Activated CD4-positive, alpha-beta T cell treated with anti-CD3 and anti-CD28 coated beads, Interleukin-2, amount 10 ng/mL, durations not matched to agents 24 days and 14 days (primary cell): ENCODE results near the gene RIC1. TPM values are rescaled to one million over a fixed set of nuclear protein-coding genes. Genes with fewer than 3 reads are reported as not detected.
"Not testable (repeated sequence)": the region's sequence is repeated elsewhere in the genome, so short reads cannot be mapped to it uniquely, and the experiment has no call there.

ENCODE experiments used
- DNase-seq: peaks from one replicate; pipeline ENCODE4 v3.0.0; 2022
- H3K27ac Mint-ChIP-seq: one replicate; pipeline ENCODE4 v1.8.0; 2022; ENCODE audit warnings: mild to moderate bottlenecking, mixed read lengths
- H3K27me3 Mint-ChIP-seq: one replicate; pipeline ENCODE4 v1.8.0; 2022; ENCODE audit warnings: mixed read lengths
- H3K36me3 Mint-ChIP-seq: one replicate; pipeline ENCODE4 v1.8.0; 2022; ENCODE audit warnings: low read depth, mild to moderate bottlenecking, mixed read lengths
- H3K4me1 Mint-ChIP-seq: one replicate; pipeline ENCODE4 v1.8.0; 2021; ENCODE audit warnings: mixed read lengths
- H3K4me3 Mint-ChIP-seq: one replicate; pipeline ENCODE4 v1.8.0; 2022; ENCODE audit warnings: mild to moderate bottlenecking, moderate library complexity, mixed read lengths
- H3K9me3 Mint-ChIP-seq: one replicate; pipeline ENCODE4 v1.8.0; 2021; ENCODE audit warnings: mixed read lengths
- intact Hi-C: fragments of 100-400 bp; cut with micrococcal nuclease; formaldehyde crosslinking; loops from one replicate; pipeline ENCODE4 v1.15.1; 2023
- total RNA-seq: library from RNA; stranded (reverse); gene quantifications from 2 replicates; pipeline ENCODE4 v1.2.3, GENCODE V29; 2022

Gene RIC1
- total RNA-seq, 1 donor from 2014 or later, result 20.2 TPM

DNA sequence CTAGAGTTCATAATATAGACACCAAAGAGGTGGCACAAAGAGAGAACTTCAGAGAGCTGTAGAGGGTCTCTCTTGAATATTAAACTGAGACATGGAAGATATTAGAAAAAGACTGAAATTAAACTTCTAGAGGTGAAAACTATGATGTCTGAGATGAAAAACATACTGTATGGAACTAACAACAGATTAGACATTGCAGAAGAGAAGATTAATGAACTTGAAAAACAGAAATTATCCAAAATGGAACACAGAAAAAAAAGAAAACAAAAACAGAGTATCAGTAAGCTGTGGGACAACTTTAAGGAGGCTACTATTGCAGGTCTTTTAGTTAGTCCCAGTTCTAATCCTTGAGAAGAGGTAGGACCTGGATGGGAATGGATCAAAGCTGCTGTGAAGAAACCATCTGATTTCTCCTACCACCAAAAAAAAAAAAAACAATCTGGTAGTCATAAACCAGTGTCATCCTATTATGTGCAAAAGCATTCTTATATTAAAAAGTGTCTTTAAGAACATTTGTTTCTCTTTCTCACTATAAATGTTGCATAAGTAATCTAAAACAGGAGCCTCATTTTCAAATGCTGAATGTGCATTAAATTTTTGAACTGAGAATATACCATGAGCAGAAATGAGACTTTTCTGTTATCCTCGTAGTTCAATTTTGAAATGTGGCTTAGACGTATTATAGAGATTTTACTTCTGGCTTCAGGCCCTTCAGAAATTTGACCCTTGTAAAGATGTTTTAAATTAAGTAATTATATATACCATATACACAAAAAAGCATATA is 107.8 kb downstream of the RIC1 start:
- H3K27ac Mint-ChIP-seq, result no peak overlapping the region
- no peaks in the 10 kb centered on the region for H3K9me3 Mint-ChIP-seq
- intact Hi-C loops, result no loop called here
- H3K27me3 Mint-ChIP-seq, result no peaks in the 10 kb centered on the region
- DNase-seq, result no peak
- no peaks in the 10 kb centered on the region for H3K4me1 Mint-ChIP-seq
- H3K36me3 Mint-ChIP-seq, result peaks cover 34% of the 10 kb centered on the region
- no peak overlapping the region for H3K4me3 Mint-ChIP-seq

DNA sequence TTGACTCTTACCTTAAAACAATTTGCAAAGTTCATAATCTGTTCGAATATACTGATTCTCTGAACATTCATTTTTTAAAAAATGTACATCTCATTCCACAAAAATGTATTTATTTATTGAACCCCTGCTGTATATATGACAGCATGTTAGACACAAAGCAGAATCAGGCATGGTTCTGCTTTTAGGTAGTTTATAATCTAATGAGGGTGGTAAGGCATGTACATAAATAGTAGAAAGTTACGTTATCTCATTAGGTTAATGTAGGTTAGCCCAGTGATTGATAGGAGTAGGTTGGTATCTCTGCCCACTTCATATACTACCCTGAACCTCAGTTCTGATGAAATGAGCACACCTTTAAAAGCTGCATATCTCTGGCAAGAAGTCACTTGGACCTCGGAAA is 114.2 kb downstream of the RIC1 start:
- Mint-ChIP-seq H3K27ac (no peak overlapping the region), H3K27me3 (no peaks in the 10 kb centered on the region), H3K4me3 (no peak overlapping the region), H3K36me3 (peaks cover 57% of the 10 kb centered on the region), H3K4me1 (no peaks in the 10 kb centered on the region), H3K9me3 (no peaks in the 10 kb centered on the region)
- intact Hi-C loops, result no loop called here
- no peak for DNase-seq

DNA sequence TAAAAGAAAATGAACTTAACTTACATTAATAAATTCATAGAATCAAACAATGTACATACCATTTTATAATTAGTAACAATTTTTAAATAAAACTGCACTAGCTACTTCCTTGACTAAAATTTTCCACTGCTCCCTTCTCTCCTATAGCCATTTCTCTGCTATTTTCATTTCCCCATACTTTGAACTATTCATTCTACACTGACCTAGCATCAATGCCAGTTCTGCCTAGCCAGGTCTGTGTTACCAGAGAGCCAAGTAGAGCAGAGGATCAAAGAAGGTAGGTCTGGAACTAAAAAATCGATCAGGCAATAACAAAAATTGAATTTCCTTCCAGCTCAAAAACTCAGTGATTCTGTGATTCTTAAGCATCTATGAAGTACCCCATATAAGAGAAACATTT is 119.5 kb downstream of the RIC1 start:
- peaks cover 40% of the 10 kb centered on the region for H3K36me3 Mint-ChIP-seq
- no peak for DNase-seq
- H3K4me3 Mint-ChIP-seq, result no peak overlapping the region
- H3K27ac Mint-ChIP-seq, result no peak overlapping the region
- no peaks in the 10 kb centered on the region for H3K27me3 Mint-ChIP-seq
- H3K4me1 Mint-ChIP-seq, result peaks cover 7% of the 10 kb centered on the region
- H3K9me3 Mint-ChIP-seq, result no peaks in the 10 kb centered on the region
- intact Hi-C loops, result no loop called here

GRCh38 chr9:5749306-5749705 is 120.4 kb downstream of the RIC1 start:
- intact Hi-C loops, result no loop called here
- Mint-ChIP-seq H3K36me3 (peaks cover 36% of the 10 kb centered on the region), H3K4me1 (peaks cover 7% of the 10 kb centered on the region), H3K4me3 (no peak overlapping the region), H3K27ac (no peak overlapping the region), H3K9me3 (no peaks in the 10 kb centered on the region), H3K27me3 (no peaks in the 10 kb centered on the region)
- DNase-seq, result no peak

DNA sequence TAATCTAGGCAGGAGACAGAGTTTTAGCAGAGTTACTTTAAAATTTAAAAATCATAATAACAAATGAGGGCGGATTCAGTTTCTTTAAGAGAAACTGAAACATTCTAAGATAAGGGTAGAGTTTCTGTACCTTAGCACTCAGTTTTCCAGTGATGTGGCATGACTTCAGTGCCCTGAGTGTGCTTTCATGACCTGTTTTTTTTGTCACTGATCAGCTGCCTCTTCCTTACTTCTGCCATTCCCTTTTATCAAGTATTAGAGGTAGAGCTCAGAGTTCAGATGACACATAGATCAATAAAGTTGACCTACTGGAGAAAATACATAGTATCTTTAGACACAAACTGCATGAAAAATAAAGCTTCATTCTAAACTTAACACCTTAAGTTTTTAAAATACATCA is 121.7 kb downstream of the RIC1 start:
- DNase-seq, result no peak
- no peaks in the 10 kb centered on the region for H3K9me3 Mint-ChIP-seq
- peaks cover 30% of the 10 kb centered on the region for H3K36me3 Mint-ChIP-seq
- no peak overlapping the region for H3K4me3 Mint-ChIP-seq
- intact Hi-C loops, result no loop called here
- H3K27me3 Mint-ChIP-seq, result no peaks in the 10 kb centered on the region
- peaks cover 7% of the 10 kb centered on the region for H3K4me1 Mint-ChIP-seq
- H3K27ac Mint-ChIP-seq, result no peak overlapping the region

DNA sequence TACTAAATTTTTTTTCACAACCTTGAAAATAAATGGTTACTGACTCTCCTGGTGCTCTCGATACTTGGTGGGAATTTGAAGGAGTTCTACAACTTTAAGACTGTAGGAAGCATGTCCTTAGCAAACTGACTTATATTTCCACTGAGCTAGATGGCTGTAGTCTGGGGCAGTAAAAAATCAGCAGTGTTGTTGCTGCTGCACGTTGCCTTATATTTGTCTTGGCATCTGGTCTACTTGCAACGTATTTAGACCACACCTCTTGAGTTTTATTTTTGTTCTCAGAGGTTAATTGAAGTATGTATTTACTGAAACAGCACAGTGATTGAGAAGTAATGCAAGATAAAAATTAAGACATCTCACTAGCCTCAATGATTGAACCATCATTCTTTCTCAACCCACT is 127.7 kb downstream of the RIC1 start:
- Mint-ChIP-seq H3K4me3 (no peak overlapping the region), H3K36me3 (peaks cover 42% of the 10 kb centered on the region), H3K27me3 (no peaks in the 10 kb centered on the region), H3K9me3 (peaks cover 4% of the 10 kb centered on the region), H3K4me1 (peaks cover 15% of the 10 kb centered on the region), H3K27ac (no peak overlapping the region)
- no peak for DNase-seq
- intact Hi-C loops, result no loop called here

GRCh38 chr9:5760338-5760737 is 131.4 kb downstream of the RIC1 start:
- Mint-ChIP-seq H3K9me3 (peaks cover 4% of the 10 kb centered on the region), H3K36me3 (peaks cover 61% of the 10 kb centered on the region), H3K4me1 (peaks cover 27% of the 10 kb centered on the region), H3K27me3 (no peaks in the 10 kb centered on the region), H3K4me3 (no peak overlapping the region), H3K27ac (peak overlapping the region; percentile 73)
- no peak for DNase-seq
- intact Hi-C loops, result loop anchor here (5.0 kb wide), 1 partner anchor 133 kb away; the partner anchor contains the start of gene RIC1

DNA sequence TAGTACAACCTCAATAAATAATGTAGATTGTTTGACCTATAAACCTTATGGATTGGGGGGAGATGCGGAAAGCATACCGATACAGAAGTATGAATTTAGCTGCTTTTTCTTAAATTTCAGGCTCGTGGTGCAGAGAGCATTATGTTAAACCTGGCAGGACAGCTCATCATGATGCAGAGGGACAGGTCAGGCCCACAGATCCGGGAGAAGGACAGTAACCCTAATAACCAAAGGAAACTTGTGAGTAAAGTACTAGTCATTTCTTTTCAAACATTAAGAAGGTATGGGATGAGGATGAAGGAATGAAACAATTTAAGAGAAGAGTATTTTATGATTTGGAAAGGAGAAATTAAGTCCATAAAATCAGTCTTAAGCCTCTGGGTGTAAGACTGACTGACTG is 133.5 kb downstream of the RIC1 start:
- intact Hi-C loops, result loop anchor here (5.0 kb wide), 1 partner anchor 135 kb away; the partner anchor contains the start of gene RIC1
- no peaks in the 10 kb centered on the region for H3K27me3 Mint-ChIP-seq
- H3K9me3 Mint-ChIP-seq, result peaks cover 4% of the 10 kb centered on the region
- H3K4me1 Mint-ChIP-seq, result peaks cover 31% of the 10 kb centered on the region
- DNase-seq, result no peak
- no peak overlapping the region for H3K4me3 Mint-ChIP-seq
- H3K27ac Mint-ChIP-seq, result no peak overlapping the region
- H3K36me3 Mint-ChIP-seq, result peaks cover 72% of the 10 kb centered on the region

DNA sequence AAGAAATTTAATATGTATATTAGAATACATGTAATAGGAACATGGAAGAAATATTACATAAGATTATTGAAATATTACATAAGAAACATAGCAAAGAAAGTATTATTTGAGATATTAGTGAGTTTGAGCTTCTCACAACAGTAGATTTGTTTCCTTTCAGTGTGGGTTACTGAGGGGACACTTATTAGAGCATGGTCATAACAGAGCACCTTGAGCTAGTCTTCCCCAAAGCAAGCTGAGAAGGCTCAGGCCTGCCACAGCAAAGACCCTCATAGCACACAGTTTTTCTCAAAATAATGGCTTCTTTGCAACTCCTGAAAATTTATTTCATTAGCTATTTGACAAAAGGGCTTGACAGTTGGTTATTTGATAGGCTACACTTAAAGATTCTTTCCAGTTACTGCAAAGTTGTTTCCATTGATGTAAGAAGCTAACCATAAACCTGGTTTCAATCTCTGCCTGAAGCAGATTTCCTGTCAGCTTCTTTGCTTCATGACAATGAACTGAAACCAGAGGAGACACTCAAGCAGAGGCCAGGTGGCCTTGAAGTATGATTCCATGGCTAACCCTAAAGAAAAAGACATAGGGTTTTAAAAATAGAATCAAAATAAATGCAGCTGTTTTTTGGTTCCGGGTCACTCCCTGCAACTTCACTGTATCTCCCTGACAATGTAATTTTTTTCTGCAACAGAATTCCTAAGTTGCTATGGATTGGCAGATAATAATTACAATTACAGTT is 135.4 kb downstream of the RIC1 start:
- Mint-ChIP-seq H3K36me3 (peaks cover 68% of the 10 kb centered on the region), H3K4me1 (peaks cover 33% of the 10 kb centered on the region), H3K27ac (peak overlapping the region; percentile 45), H3K4me3 (no peak overlapping the region), H3K9me3 (no peaks in the 10 kb centered on the region), H3K27me3 (no peaks in the 10 kb centered on the region)
- intact Hi-C loops, result loop anchor here (2.0 to 5.0 kb wide), 2 partner anchors 69 to 137 kb away; partner anchors contain the start of genes ERMP1 and RIC1
- peak; percentile 73 for DNase-seq

DNA sequence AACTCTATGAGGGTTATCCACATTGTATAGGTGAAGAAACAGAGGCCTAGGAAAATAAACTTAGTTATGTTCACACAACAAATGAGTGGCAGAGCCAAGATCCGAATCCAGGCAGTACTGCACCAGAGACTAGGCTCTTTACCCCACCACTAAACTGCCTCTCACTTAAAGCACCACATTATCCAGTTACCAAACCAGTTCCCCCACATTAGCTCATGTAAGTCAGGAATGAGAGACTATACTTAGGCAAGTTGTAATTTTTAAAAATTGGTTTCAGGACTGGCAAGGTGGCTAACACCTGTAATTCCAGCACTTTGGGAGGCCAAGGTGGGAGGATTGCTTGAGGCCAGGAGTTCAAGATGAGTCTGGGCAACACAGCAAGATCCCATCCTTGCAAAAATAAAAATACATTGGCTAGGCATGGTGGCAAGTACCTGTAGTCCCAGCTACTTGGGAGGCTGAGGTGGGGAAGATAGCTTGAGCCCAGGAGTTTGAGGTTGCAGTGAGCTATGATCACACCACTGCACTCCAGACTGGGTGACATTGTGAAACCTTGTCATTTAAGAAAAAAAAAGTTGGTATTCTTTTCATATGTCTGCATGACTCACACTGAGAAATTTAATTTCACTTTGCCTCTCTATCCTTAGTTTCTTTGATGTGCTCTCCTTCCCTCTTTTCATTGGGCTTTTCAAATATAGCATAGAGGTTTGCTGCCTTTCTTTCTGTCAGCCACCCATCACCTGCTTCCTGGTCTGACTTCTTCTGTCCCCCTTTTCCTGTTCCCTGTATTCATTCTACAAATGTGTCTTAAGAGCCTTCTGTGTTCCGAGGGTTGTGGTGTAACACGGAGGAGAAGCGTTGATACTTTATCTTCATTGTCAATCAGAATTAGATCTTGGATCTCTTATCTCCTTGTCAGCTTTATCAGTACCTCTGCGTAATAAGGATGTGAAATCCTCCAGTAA is 139.3 kb downstream of the RIC1 start:
- Mint-ChIP-seq H3K9me3 (no peaks in the 10 kb centered on the region), H3K4me1 (peaks cover 24% of the 10 kb centered on the region), H3K4me3 (no peak overlapping the region), H3K27me3 (no peaks in the 10 kb centered on the region), H3K27ac (peak overlapping the region; percentile 56), H3K36me3 (peaks cover 67% of the 10 kb centered on the region)
- no peak for DNase-seq
- intact Hi-C loops, result loop anchor here (2.0 kb wide), 1 partner anchor 19 kb away; no protein-coding TSS in a partner anchor

DNA sequence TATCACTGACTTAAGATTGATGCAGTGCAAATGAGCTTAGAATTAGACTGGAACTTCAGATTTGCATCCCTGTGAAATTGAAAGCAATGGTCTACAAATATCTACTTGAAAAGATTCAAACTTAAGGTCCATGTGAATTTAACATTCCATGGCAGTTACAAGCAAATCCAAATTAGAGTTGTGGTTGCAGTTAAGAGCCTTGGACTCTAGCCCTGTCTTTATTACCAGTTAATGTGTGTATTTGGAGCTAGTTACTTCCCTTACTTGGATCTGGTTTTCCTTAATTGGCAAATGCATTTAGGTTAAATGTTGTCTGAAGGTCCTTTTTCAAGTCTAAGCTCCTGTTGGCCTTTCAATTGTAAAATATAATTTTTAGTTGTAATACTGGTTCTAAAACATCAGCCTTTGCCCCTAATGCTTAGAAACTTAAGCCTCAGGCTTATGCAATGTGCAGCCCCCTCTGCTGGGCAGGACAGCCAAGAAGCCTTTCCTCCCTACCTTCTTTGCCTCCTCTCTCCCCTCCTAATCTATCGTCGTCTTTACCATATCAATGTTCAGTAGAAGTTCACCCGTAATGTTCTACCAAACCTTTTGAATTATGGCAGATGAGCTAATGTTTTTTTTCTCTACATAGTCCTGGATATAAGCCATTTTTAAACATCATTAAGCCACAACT is 144.6 kb downstream of the RIC1 start:
- H3K27ac Mint-ChIP-seq, result no peak overlapping the region
- no peak for DNase-seq
- H3K36me3 Mint-ChIP-seq, result peaks cover 62% of the 10 kb centered on the region
- H3K9me3 Mint-ChIP-seq, result peaks cover 6% of the 10 kb centered on the region
- H3K4me3 Mint-ChIP-seq, result no peak overlapping the region
- intact Hi-C loops, result no loop called here
- peaks cover 3% of the 10 kb centered on the region for H3K4me1 Mint-ChIP-seq
- no peaks in the 10 kb centered on the region for H3K27me3 Mint-ChIP-seq

GRCh38 chr9:5778805-5779204 is 149.9 kb downstream of the RIC1 start:
- Mint-ChIP-seq H3K9me3 (peaks cover 37% of the 10 kb centered on the region), H3K27ac (no peak overlapping the region), H3K36me3 (peaks cover 82% of the 10 kb centered on the region), H3K27me3 (no peaks in the 10 kb centered on the region), H3K4me1 (no peaks in the 10 kb centered on the region), H3K4me3 (no peak overlapping the region)
- no peak for DNase-seq
- intact Hi-C loops, result no loop called here

- H3K4me1 Mint-ChIP-seq, H3K4me3 Mint-ChIP-seq, intact Hi-C loops, DNase-seq, H3K27me3 Mint-ChIP-seq: not testable (repeated sequence)
- peaks cover 37% of the 10 kb centered on the region for H3K9me3 Mint-ChIP-seq
- peak overlapping the region; percentile 45 for H3K27ac Mint-ChIP-seq
- H3K36me3 Mint-ChIP-seq, result peaks cover 84% of the 10 kb centered on the region
Observed at GRCh38 chr9:5779705-5780218, 150.9 kb downstream of the RIC1 start.
